Measurements from ENCODE around the gene POLR3C. TPM values are rescaled to one million over a fixed set of nuclear protein-coding genes. Genes with fewer than 3 reads are reported as not detected.

The POLR3C gene
- total and polyA plus RNA-seq, 2 of the 13 experiments (the other 11 are each of a cell fraction or from before 2014, with no cell fraction given) = 15.5 to 24.3 TPM

- TF ChIP-seq RERE (CRISPR knock-in tag; IDR thresholded peaks at IDR 0.05; ENCODE audit: low read depth) (no peak), ZNF318 (CRISPR knock-in tag; IDR thresholded peaks at IDR 0.05) (no peak), CERS6 (CRISPR knock-in tag; IDR thresholded peaks at IDR 0.05) (no peak), FOXK2 (IDR thresholded peaks at IDR 0.05) (no peak), CSRNP1 (CRISPR knock-in tag; IDR thresholded peaks at IDR 0.05) (no peak), ATRX (CRISPR knock-in tag; IDR thresholded peaks at IDR 0.05; ENCODE audit: borderline replicate concordance) (no peak), JUND (CRISPR knock-in tag; IDR thresholded peaks at IDR 0.05) (no peak), RAD51 (IDR thresholded peaks at IDR 0.05; ENCODE audit: borderline replicate concordance) (no peak)
These were observed 19.6 kb upstream of the POLR3C start (continued) for GRCh38 chr1:145804235-145805045.
